IPS-18a (cell line): ENCODE results near the gene SLC37A1.

Experiments
- H3K27ac ChIP-seq: one replicate; pipeline ENCODE4 v1.5.1; 2013; ENCODE audit warnings: low read length
- H3K27me3 ChIP-seq: one replicate; pipeline ENCODE4 v1.6.1; 2013; ENCODE audit warnings: mild to moderate bottlenecking, low read length; ENCODE audit not compliant: control insufficient read depth, insufficient read depth
- H3K36me3 ChIP-seq: one replicate; pipeline ENCODE4 v1.6.1; 2013; ENCODE audit warnings: low read depth, low read length; ENCODE audit not compliant: control insufficient read depth
- H3K4me1 ChIP-seq: one replicate; pipeline ENCODE4 v1.6.1; 2013; ENCODE audit warnings: low read depth, low read length; ENCODE audit not compliant: control insufficient read depth
- H3K4me3 ChIP-seq: one replicate; pipeline ENCODE4 v1.5.1; 2013; ENCODE audit warnings: low read length
- H3K9ac ChIP-seq: one replicate; pipeline ENCODE4 v1.6.1; 2013; ENCODE audit warnings: mild to moderate bottlenecking, low read length, moderate library complexity
- H3K9me3 ChIP-seq: one replicate; pipeline ENCODE4 v1.6.1; 2013; ENCODE audit warnings: low read depth, low read length; ENCODE audit not compliant: control insufficient read depth

SLC37A1 gene

GRCh38 chr21:42533306-42533962 lies 19.8 kb downstream of the SLC37A1 start:
- Histone ChIP-seq H3K27ac (no peak overlapping the region), H3K36me3 (no peaks in the 10 kb centered on the region), H3K27me3 (no peaks in the 10 kb centered on the region), H3K9ac (no peak overlapping the region), H3K4me3 (no peak overlapping the region), H3K4me1 (no peaks in the 10 kb centered on the region), H3K9me3 (no peaks in the 10 kb centered on the region)

- no peak overlapping the region for H3K9ac ChIP-seq
- H3K36me3 ChIP-seq = no peaks in the 10 kb centered on the region
- H3K27me3 ChIP-seq = no peaks in the 10 kb centered on the region
- H3K4me1 ChIP-seq = no peaks in the 10 kb centered on the region
- no peaks in the 10 kb centered on the region for H3K9me3 ChIP-seq
- H3K27ac ChIP-seq = no peak overlapping the region
- no peak overlapping the region for H3K4me3 ChIP-seq
Measured at GRCh38 chr21:42533963-42534355, 20.3 kb downstream of the SLC37A1 start.

DNA sequence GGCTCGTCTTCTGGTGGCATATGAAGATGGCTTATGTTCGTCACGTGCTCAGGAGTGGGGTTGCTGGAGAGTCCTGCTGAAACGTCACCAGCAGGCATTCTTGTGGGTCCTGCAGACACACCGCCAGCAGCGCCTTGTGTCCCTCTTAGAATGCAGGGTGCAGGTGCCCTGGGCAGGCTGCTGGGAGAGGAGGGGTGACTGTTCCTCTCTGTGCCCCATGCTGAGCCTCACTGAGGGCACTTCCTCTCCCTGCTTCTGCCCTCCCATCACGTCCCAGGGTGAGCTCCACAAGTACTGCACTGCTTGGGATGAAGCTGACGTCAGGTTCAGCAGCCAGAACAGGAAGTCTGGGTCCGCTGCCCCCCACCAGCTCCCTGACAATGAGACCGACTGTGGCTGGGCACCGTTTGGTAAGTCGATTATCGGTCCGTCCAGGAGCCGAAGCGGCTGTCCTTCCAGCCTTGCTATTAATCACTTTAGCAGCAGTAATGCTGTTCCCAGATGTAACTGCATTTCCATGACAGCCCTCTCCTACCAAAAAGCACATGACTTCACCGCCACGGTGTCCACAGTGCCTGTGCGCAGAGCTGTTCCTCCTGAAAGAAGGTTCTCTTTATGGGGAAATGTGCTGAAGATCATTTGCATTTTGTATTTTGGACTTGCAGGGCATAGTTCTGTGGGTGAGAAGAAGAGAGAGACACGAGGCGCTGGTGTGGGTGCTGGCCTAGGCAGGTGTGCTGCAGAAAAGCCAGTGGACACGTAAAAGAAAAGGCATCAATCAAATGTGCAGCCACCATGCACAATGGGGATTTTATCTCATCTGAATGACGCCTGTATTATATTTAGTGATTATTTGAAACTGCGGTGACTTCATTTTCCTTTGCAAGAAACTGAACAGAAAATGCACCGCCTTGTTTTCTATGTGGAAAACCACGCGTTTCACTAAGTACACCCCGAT lies 21.0 kb downstream of the SLC37A1 start:
- Histone ChIP-seq H3K4me3 (no peak overlapping the region), H3K36me3 (no peaks in the 10 kb centered on the region), H3K4me1 (no peaks in the 10 kb centered on the region), H3K27ac (no peak overlapping the region), H3K9ac (no peak overlapping the region), H3K9me3 (no peaks in the 10 kb centered on the region), H3K27me3 (no peaks in the 10 kb centered on the region)

DNA sequence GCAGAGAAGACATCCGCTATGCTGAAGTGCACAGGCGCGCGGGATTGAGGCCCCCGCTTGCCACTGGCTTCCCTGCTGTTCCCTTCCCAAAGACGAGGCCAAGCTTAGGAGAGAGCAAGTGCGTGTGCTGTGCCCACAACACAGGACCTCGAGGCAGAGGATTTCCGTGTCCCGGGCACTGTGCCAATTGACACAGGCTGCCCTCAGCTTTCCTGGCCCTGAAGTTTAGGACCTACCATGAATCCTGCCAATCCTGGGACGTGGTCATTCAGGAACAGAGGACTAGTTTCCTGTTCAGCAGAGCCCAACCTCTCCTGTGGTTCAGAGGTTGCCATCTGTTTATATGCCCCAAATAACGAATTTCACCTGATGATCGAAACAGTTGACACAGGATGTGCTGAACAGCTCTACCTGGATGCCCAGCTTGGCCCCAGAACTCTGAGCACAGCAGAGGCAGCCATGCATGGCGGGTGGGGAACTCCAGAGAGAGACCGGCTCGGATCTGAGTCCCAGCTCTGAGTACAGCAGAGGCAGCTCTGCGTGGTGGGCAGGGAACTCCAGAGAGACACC lies 22.0 kb downstream of the SLC37A1 start:
- H3K36me3 ChIP-seq = no peaks in the 10 kb centered on the region
- H3K27ac ChIP-seq = no peak overlapping the region
- no peaks in the 10 kb centered on the region for H3K9me3 ChIP-seq
- no peaks in the 10 kb centered on the region for H3K4me1 ChIP-seq
- H3K4me3 ChIP-seq = no peak overlapping the region
- no peak overlapping the region for H3K9ac ChIP-seq
- no peaks in the 10 kb centered on the region for H3K27me3 ChIP-seq

- no peak overlapping the region for H3K9ac ChIP-seq
- H3K36me3 ChIP-seq = no peaks in the 10 kb centered on the region
- no peaks in the 10 kb centered on the region for H3K9me3 ChIP-seq
- H3K4me1 ChIP-seq = no peaks in the 10 kb centered on the region
- no peaks in the 10 kb centered on the region for H3K27me3 ChIP-seq
- no peak overlapping the region for H3K27ac ChIP-seq
- no peak overlapping the region for H3K4me3 ChIP-seq
Measured at GRCh38 chr21:42536601-42537000, 22.9 kb downstream of the SLC37A1 start.

GRCh38 chr21:42537106-42537742 lies 23.6 kb downstream of the SLC37A1 start:
- Histone ChIP-seq H3K4me3 (no peak overlapping the region), H3K27me3 (no peaks in the 10 kb centered on the region), H3K27ac (no peak overlapping the region), H3K4me1 (no peaks in the 10 kb centered on the region), H3K9me3 (no peaks in the 10 kb centered on the region), H3K36me3 (no peaks in the 10 kb centered on the region), H3K9ac (no peak overlapping the region)

- H3K9ac ChIP-seq = no peak overlapping the region
- H3K4me3 ChIP-seq = no peak overlapping the region
- no peaks in the 10 kb centered on the region for H3K4me1 ChIP-seq
- no peaks in the 10 kb centered on the region for H3K27me3 ChIP-seq
- H3K27ac ChIP-seq = no peak overlapping the region
- H3K36me3 ChIP-seq = no peaks in the 10 kb centered on the region
- H3K9me3 ChIP-seq = no peaks in the 10 kb centered on the region
Measured at GRCh38 chr21:42538479-42539275, 25.0 kb downstream of the SLC37A1 start.

- peaks cover 3% of the 10 kb centered on the region for H3K36me3 ChIP-seq
- H3K9ac ChIP-seq = no peak overlapping the region
Measured at GRCh38 chr21:42539342-42539741, 25.7 kb downstream of the SLC37A1 start.

DNA sequence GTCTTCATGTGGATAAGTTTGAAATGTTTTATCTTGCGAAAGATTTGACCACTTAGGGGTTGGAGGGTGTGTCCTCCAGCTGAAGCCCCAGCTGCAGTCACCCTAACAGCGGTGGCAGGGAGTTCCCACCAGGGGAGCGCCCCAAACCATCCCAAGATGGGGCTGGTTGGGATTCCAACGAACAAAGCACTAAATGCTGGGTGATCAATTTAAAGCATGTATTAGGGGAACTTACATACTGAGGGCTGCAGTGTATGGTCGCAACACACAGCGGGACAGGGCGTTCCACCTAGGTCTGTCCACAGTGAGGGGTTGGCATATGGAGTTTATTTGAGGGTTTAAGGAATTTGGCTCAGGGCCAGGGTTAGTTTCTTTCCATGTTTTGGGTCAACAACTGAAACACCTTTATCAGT lies 26.3 kb downstream of the SLC37A1 start:
- H3K36me3 ChIP-seq = peaks cover 6% of the 10 kb centered on the region
- no peaks in the 10 kb centered on the region for H3K9me3 ChIP-seq
- no peaks in the 10 kb centered on the region for H3K4me1 ChIP-seq
- no peak overlapping the region for H3K9ac ChIP-seq
- H3K4me3 ChIP-seq = no peak overlapping the region
- H3K27me3 ChIP-seq = no peaks in the 10 kb centered on the region
- no peak overlapping the region for H3K27ac ChIP-seq

More at GRCh38 chr21:42539342-42539741, 25.7 kb downstream of the SLC37A1 start:
- H3K27me3 ChIP-seq = no peaks in the 10 kb centered on the region
- no peaks in the 10 kb centered on the region for H3K4me1 ChIP-seq
- no peak overlapping the region for H3K27ac ChIP-seq
- no peak overlapping the region for H3K4me3 ChIP-seq
- H3K9me3 ChIP-seq = no peaks in the 10 kb centered on the region

DNA sequence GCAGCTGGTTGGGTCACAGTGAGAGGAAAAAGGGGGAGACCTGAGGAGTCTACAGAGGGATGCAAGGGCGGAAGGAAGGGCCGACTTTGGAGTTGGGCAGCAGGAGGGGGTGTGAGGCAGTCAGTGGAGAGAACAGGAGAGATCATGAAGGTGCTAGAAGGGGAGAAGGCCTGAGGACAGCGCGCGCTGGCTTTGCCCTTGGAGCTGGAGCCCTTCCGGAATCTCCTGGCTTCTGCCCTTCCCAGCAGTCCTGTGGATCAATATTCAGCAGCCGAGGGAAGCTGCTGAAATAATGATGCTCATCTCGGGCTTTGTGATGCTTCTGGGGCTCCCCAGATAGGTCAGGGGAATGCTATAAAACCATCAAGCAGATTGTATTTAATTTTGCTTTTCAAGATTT lies 26.7 kb downstream of the SLC37A1 start:
- Histone ChIP-seq H3K9ac (no peak overlapping the region), H3K36me3 (peaks cover 6% of the 10 kb centered on the region), H3K27me3 (no peaks in the 10 kb centered on the region), H3K9me3 (no peaks in the 10 kb centered on the region), H3K27ac (no peak overlapping the region), H3K4me3 (no peak overlapping the region), H3K4me1 (no peaks in the 10 kb centered on the region)

GRCh38 chr21:42541174-42541573 lies 27.5 kb downstream of the SLC37A1 start:
- H3K27ac ChIP-seq = no peak overlapping the region
- H3K36me3 ChIP-seq = peaks cover 6% of the 10 kb centered on the region
- no peaks in the 10 kb centered on the region for H3K4me1 ChIP-seq
- no peaks in the 10 kb centered on the region for H3K9me3 ChIP-seq
- no peak overlapping the region for H3K9ac ChIP-seq
- no peaks in the 10 kb centered on the region for H3K27me3 ChIP-seq
- no peak overlapping the region for H3K4me3 ChIP-seq
